H54 (cell line): Measurements from ENCODE around the gene DNAJC15.
A peak's percentile ranks its signal among the peaks of the same experiment; 100 is the strongest.
"Not testable (repeated sequence)": the region's sequence is repeated elsewhere in the genome, so short reads cannot be mapped to it uniquely, and the experiment has no call there.

Experiments
- DNase-seq: peaks from one replicate; pipeline ENCODE4 v3.0.0; 2011; ENCODE audit warnings: low spot score, mixed read lengths; ENCODE audit not compliant: insufficient read length
- FAIRE-seq: peaks from 3 replicates; lab custom pipeline; 2011; peaks lifted over from hg19 to GRCh38; lab: Jason Lieb, UNC
- POLR2A ChIP-seq: IDR thresholded peaks from 2 replicates; pipeline ENCODE4 v1.6.1; 2011; ENCODE audit warnings: low read depth, mild to moderate bottlenecking, low read length

DNAJC15 gene

GRCh38 chr13:43023289-43023963, at the start of gene DNAJC15:
TSS of gene DNAJC15 (plus strand) at chr13:43023586. CDS start at chr13:43023627, 41 bp downstream.
- FAIRE-seq (no peak), DNase-seq (no peak)
- TF ChIP-seq POLR2A: peak; percentile 69

DNA sequence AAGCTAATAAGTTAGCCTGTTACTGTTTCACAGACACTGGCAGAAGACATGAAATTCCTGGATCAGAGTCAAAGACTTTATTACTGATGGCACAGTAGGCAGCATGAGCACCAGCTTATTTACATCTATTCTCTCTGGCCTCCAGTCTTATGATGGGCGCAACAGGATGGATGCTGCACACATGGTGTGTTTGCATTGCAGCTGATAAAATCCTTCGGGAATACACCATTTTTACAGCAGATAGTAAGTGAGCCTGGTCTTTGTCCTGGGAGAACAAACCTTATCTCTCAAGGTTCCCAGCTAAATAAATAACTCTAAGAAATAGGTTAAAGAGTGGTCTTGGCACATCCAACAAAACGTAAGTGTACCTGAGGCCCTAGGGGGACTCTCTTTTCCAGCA, 47.3 kb upstream of the DNAJC15 start:
- DNase-seq: no peak
- no peak for TF ChIP-seq POLR2A
- FAIRE-seq: no peak

GRCh38 chr13:42977219-42977659, 46.1 kb upstream of the DNAJC15 start:
- DNase-seq: no peak
- FAIRE-seq: no peak
- TF ChIP-seq POLR2A: no peak

GRCh38 chr13:42981317-42981716, 42.1 kb upstream of the DNAJC15 start:
- no peak for TF ChIP-seq POLR2A
- no peak for DNase-seq
- no peak for FAIRE-seq

DNA sequence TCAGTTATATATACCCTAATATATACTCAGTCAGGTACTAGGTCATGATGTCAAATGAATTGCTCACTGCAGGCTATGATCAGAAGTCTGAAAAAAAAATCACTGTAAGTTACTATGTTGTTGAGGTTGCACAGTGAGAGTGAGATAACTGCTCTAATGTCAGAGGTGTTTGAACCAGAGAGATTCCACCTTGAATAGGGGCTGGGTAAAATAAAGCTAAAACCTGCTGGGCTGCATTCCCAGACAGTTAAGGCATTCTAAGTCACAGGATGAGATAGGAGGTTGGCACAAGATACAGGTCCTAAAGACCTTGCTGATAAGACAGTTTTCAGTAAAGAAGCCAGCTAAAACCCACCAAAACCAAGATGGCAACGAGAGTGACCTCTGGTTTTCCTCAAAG, 41.5 kb upstream of the DNAJC15 start:
- FAIRE-seq: no peak
- no peak for TF ChIP-seq POLR2A

GRCh38 chr13:42984026-42984425, 39.4 kb upstream of the DNAJC15 start:
- DNase-seq: no peak
- FAIRE-seq: no peak
- TF ChIP-seq POLR2A: no peak

More for the DNA sequence above, 41.5 kb upstream of the DNAJC15 start:
- no peak for DNase-seq

DNA sequence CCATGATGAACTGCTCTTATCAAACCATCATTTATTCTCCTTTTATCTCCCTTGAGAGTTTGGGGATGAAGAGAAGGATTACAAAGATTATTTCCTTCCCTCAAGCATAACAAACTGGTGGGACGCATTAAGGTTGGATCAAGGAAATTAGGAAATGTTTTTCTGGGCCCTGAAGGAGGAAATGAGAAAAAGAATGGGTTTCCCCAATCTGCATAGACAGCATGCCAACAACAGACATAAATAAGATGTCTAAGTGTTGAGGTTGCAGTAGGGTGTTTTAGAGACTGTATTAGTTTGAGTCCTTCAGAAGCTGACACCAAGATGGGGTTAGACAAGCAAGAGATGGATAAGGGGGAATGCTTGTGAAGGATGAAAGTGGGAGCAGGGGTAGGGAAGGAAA, 38.7 kb upstream of the DNAJC15 start:
- FAIRE-seq: no peak
- no peak for DNase-seq
- TF ChIP-seq POLR2A: no peak

DNA sequence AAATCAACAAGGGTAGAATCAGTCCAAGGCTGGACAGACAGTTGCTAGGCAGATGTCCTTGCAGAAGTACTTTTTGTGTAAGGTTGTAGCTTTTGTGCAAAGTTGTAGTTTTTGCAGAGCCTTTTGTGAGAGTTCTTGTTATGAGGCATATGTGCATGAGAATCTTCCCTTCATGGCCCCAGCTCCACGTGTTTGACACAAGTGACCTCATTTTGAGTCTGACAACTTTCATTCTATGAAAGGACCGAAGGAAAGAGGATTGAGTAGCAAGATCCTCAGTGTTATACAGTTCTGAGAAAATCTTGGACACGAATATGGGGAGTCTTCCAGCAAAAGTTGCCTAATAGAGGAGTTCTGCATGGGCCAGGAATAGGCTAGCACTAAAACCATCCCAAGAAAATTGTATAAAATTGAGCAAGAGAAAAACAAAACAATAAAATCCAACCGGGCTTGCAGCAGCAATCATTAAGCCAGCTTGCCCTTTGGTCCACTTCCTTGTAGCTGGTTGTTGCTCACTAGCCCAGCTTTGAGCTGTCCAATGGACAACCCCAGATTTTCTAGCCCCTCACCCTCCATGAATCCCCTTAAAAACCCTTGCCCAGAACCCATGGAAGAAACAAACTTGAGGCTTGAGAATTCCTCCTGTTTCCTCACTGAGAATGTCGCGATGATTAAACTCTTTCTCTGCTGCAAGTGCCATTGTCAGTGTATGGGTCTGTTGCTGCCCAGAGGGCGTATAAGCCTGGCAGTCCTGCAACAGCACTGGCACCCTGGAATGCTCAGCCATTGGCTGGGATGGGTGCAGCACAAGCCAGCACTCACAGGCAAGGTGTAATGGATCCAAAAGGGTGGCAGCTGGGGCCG, 37.8 kb upstream of the DNAJC15 start:
- DNase-seq: no peak
- TF ChIP-seq POLR2A: no peak
- FAIRE-seq: no peak

GRCh38 chr13:42986176-42986574, 37.2 kb upstream of the DNAJC15 start:
- TF ChIP-seq POLR2A: no peak
- DNase-seq (no peak), FAIRE-seq (no peak)

GRCh38 chr13:42990291-42991232, 32.8 kb upstream of the DNAJC15 start:
- no peak for FAIRE-seq
- TF ChIP-seq POLR2A: no peak
- no peak for DNase-seq

GRCh38 chr13:42991233-42991897, 32.0 kb upstream of the DNAJC15 start:
- not testable (repeated sequence) for FAIRE-seq

DNA sequence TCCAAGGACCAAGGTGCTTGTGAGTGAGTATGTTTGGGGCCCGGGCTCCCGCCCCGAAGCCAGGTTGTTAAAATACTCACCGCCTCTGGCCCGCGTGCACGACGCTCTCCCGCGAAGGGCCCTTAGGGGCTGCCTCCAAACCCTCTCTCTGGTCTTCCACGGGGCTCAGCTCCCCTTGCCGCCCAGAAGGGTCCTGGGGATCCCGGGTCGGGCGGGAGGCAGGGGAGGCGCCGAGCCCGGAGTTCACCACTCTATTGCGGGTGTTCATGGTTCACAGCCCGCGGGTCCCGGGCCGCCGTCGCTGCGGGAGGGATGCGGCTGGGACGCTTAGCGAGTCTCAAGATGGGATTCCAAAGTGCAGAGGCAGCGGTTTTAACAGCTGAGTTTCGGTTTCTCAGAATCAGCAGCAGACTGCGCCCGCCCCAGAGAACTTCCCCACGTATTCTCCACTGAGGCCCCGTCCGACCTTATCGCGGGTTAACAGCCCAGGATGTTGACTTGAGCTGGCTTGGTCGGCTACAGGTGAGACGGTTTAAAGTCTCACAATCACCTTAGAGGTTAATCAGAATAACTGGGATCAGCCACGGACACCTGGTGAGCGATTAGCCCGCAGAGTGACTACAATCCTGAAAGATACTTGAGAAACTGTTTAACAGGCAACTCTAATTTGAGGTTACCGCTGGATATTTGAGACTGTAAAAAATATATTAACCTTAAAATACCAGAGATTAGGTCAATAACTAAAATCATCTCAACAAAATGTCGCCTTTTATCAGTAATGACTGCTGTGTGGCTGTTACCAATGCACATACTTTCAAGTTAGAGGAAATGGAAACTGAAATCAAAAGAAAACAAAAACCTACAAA, 31.3 kb upstream of the DNAJC15 start, which contains the start of gene EPSTI1:
Gene EPSTI1, minus strand, starts transcription at position 344 of the 866 bp plus-strand sequence. Its CDS starts 76 bp downstream, at position 268.
- DNase-seq (peak; percentile 24), FAIRE-seq (no peak)
- no peak for TF ChIP-seq POLR2A

More at GRCh38 chr13:42991233-42991897, 32.0 kb upstream of the DNAJC15 start:
- DNase-seq: not testable (repeated sequence)
